LNCaP clone FGC (cell line): ENCODE data around the gene FRAS1.

Experiments used
- DNase-seq: peaks from one replicate; pipeline ENCODE4 v3.0.0-alpha.2; 2011; ENCODE audit warnings: low read depth
- H3K4me3 ChIP-seq: 2 replicates; pipeline ENCODE4 v1.5.1; 2011; ENCODE audit warnings: mild to moderate bottlenecking, low read depth, low read length, control low read depth
- CTCF ChIP-seq: IDR thresholded peaks from 2 replicates; pipeline ENCODE4 v1.5.1; 2012; ENCODE audit warnings: mild to moderate bottlenecking; ENCODE audit not compliant: control insufficient read depth, insufficient read depth; ENCODE audit errors: extremely low read depth

FRAS1 gene

GRCh38 chr4:78213218-78213617, 156.1 kb downstream of the FRAS1 start:
- DNase-seq = peak; percentile 23
- no peak for TF ChIP-seq CTCF

GRCh38 chr4:78214078-78214477, 157.0 kb downstream of the FRAS1 start:
- no peak overlapping the region for H3K4me3 ChIP-seq
- TF ChIP-seq CTCF = no peak
- DNase-seq = no peak

More at GRCh38 chr4:78213218-78213617, 156.1 kb downstream of the FRAS1 start:
- H3K4me3 ChIP-seq = no peak overlapping the region

- TF ChIP-seq CTCF = no peak
- DNase-seq = no peak
- no peak overlapping the region for H3K4me3 ChIP-seq
Measured at GRCh38 chr4:78217557-78217956, 160.4 kb downstream of the FRAS1 start.

GRCh38 chr4:78218260-78218659, 161.1 kb downstream of the FRAS1 start:
- no peak for DNase-seq
- H3K4me3 ChIP-seq = no peak overlapping the region
- TF ChIP-seq CTCF = no peak

GRCh38 chr4:78219825-78220224, 162.7 kb downstream of the FRAS1 start:
- TF ChIP-seq CTCF = no peak

GRCh38 chr4:78220283-78220682, 163.2 kb downstream of the FRAS1 start:
- TF ChIP-seq CTCF = no peak
- no peak for DNase-seq

More at GRCh38 chr4:78219825-78220224, 162.7 kb downstream of the FRAS1 start:
- H3K4me3 ChIP-seq = no peak overlapping the region
- DNase-seq = no peak

GRCh38 chr4:78222575-78223186, 165.6 kb downstream of the FRAS1 start:
- no peak overlapping the region for H3K4me3 ChIP-seq
- no peak for TF ChIP-seq CTCF
- no peak for DNase-seq

More at GRCh38 chr4:78220283-78220682, 163.2 kb downstream of the FRAS1 start:
- no peak overlapping the region for H3K4me3 ChIP-seq
